H9 (cell line): Measurements from ENCODE around the gene ARHGEF9. TPM values are rescaled to one million over a fixed set of nuclear protein-coding genes. Genes with fewer than 3 reads are reported as not detected.

Experiments used
- DNase-seq: peaks from one replicate; pipeline ENCODE4 v3.0.0-alpha.2; 2017
- H2AFZ ChIP-seq: one replicate; pipeline ENCODE4 v1.6.1; 2013; ENCODE audit warnings: mild to moderate bottlenecking, low read length, control low read depth, moderate library complexity
- H2AK5ac ChIP-seq: 2 replicates; pipeline ENCODE4 v1.6.1; 2013; ENCODE audit warnings: low read length, control low read depth, mixed read lengths; ENCODE audit not compliant: insufficient read length
- H2BK120ac ChIP-seq: one replicate; pipeline ENCODE4 v1.6.1; 2013; ENCODE audit warnings: low read depth, mild to moderate bottlenecking, low read length, control low read depth, inconsistent platforms; ENCODE audit not compliant: poor library complexity, severe bottlenecking
- H2BK12ac ChIP-seq: 2 replicates; pipeline ENCODE4 v1.6.1; 2013; ENCODE audit warnings: low read length, control low read depth, mixed read lengths, low read depth; ENCODE audit not compliant: insufficient read length
- H2BK15ac ChIP-seq: 2 replicates; pipeline ENCODE4 v1.6.1; 2013; ENCODE audit warnings: low read depth, low read length, control low read depth
- H2BK20ac ChIP-seq: one replicate; pipeline ENCODE4 v1.6.1; 2013; ENCODE audit warnings: low read depth, mild to moderate bottlenecking, low read length, control low read depth, inconsistent platforms; ENCODE audit not compliant: poor library complexity, severe bottlenecking
- H2BK5ac ChIP-seq: 2 replicates; pipeline ENCODE4 v1.6.1; 2013; ENCODE audit warnings: low read length, control low read depth, mixed read lengths; ENCODE audit not compliant: insufficient read length
- H3K14ac ChIP-seq: 2 replicates; pipeline ENCODE4 v1.6.1; 2013; ENCODE audit warnings: low read length, control low read depth; ENCODE audit not compliant: insufficient read depth
- H3K18ac ChIP-seq: 2 replicates; pipeline ENCODE4 v1.6.1; 2013; ENCODE audit warnings: low read depth, mild to moderate bottlenecking, mixed read lengths, low read length, control low read depth; ENCODE audit not compliant: insufficient read length
- H3K23ac ChIP-seq: 2 replicates; pipeline ENCODE4 v1.6.1; 2013; ENCODE audit warnings: low read length, control low read depth, mixed read lengths, low read depth; ENCODE audit not compliant: insufficient read length
- H3K23me2 ChIP-seq: 2 replicates; pipeline ENCODE4 v1.6.1; 2013; ENCODE audit warnings: low read depth, mild to moderate bottlenecking, mixed read lengths, low read length, control low read depth; ENCODE audit not compliant: insufficient read length, poor library complexity, severe bottlenecking
- H3K27ac ChIP-seq: 2 replicates; pipeline ENCODE4 v1.5.1; 2013; ENCODE audit warnings: low read length, control low read depth, mixed read lengths, low read depth; ENCODE audit not compliant: insufficient read length
- H3K27me3 ChIP-seq: 2 replicates; pipeline ENCODE4 v1.6.1; 2013; ENCODE audit warnings: low read length, control low read depth, inconsistent platforms; ENCODE audit not compliant: insufficient read depth
- H3K4ac ChIP-seq: 2 replicates; pipeline ENCODE4 v1.6.1; 2013; ENCODE audit warnings: low read depth, mild to moderate bottlenecking, control low read depth, inconsistent platforms, low read length, moderate library complexity
- H3K4me1 ChIP-seq: 2 replicates; pipeline ENCODE4 v1.6.1; 2013; ENCODE audit warnings: low read length, control low read depth, inconsistent platforms; ENCODE audit not compliant: insufficient read depth
- H3K4me2 ChIP-seq: 2 replicates; pipeline ENCODE4 v1.6.1; 2013; ENCODE audit warnings: low read length, control low read depth, mixed read lengths; ENCODE audit not compliant: insufficient read length, insufficient read depth
- H3K56ac ChIP-seq: 2 replicates; pipeline ENCODE4 v1.6.1; 2013; ENCODE audit warnings: low read depth, mild to moderate bottlenecking, mixed read lengths, low read length, control low read depth; ENCODE audit not compliant: insufficient read length
- H3K79me1 ChIP-seq: 2 replicates; pipeline ENCODE4 v1.6.1; 2013; ENCODE audit warnings: low read depth, mild to moderate bottlenecking, moderate library complexity, low read length, control low read depth, inconsistent platforms; ENCODE audit not compliant: insufficient read depth, poor library complexity, severe bottlenecking
- H3K79me2 ChIP-seq: 2 replicates; pipeline ENCODE4 v1.6.1; 2013; ENCODE audit warnings: low read length, control low read depth, inconsistent platforms; ENCODE audit not compliant: insufficient read depth
- H3K9ac ChIP-seq: 2 replicates; pipeline ENCODE4 v1.6.1; 2013; ENCODE audit warnings: low read length, control low read depth, mixed read lengths; ENCODE audit not compliant: insufficient read length; ENCODE audit errors: extremely low read depth
- H3K9me3 ChIP-seq: one replicate; pipeline ENCODE4 v1.6.1; 2013; ENCODE audit warnings: low read depth, low read length, inconsistent platforms; ENCODE audit not compliant: control insufficient read depth
- H3T11ph ChIP-seq: one replicate; pipeline ENCODE4 v1.6.1; 2013; ENCODE audit warnings: mild to moderate bottlenecking, low read length, control low read depth, inconsistent platforms
- H4K20me1 ChIP-seq: one replicate; pipeline ENCODE4 v1.6.1; 2013; ENCODE audit not compliant: control insufficient read depth, insufficient read length, insufficient read depth
- H4K5ac ChIP-seq: 2 replicates; pipeline ENCODE4 v1.6.1; 2013; ENCODE audit warnings: low read depth, mild to moderate bottlenecking, mixed read lengths, low read length, control low read depth; ENCODE audit not compliant: insufficient read length
- H4K8ac ChIP-seq: replicated peaks from 2 replicates; pipeline ENCODE4 v1.6.1; 2013; ENCODE audit warnings: low read length, control low read depth, mixed read lengths, low read depth; ENCODE audit not compliant: insufficient read length
- H4K91ac ChIP-seq: 2 replicates; pipeline ENCODE4 v1.6.1; 2013; ENCODE audit warnings: low read depth, mild to moderate bottlenecking, moderate library complexity, mixed read lengths, low read length, control low read depth; ENCODE audit not compliant: insufficient read length
- H3K27ac Mint-ChIP-seq, 3 experiments: 2 replicates in 2 of 3; 3 replicates in 1 of 3; pipeline ENCODE4 v1.8.0; 2020 to 2021; ENCODE audit warnings: mixed read lengths in 3 of 3, mild to moderate bottlenecking in 1 of 3, moderate library complexity in 1 of 3
- H3K27me3 Mint-ChIP-seq: 2 replicates; pipeline ENCODE4 v1.8.0; 2021; ENCODE audit warnings: low read depth, mild to moderate bottlenecking, moderate library complexity, mixed read lengths
- H3K36me3 Mint-ChIP-seq, 3 experiments: 2 replicates in 2 of 3; 3 replicates in 1 of 3; pipeline ENCODE4 v1.8.0; 2020 to 2021; ENCODE audit warnings: low read depth in 3 of 3, mixed read lengths in 3 of 3; ENCODE audit not compliant: insufficient read depth in 1 of 3
- H3K4me1 Mint-ChIP-seq, 2 experiments: 2 replicates each; pipeline ENCODE4 v1.8.0; 2020; ENCODE audit warnings: mixed read lengths in 2 of 2
- H3K4me3 Mint-ChIP-seq, 2 experiments: 2 replicates in 1 of 2; 3 replicates in 1 of 2; pipeline ENCODE4 v1.8.0; 2020 to 2021; ENCODE audit warnings: mild to moderate bottlenecking in 2 of 2, mixed read lengths in 2 of 2, moderate library complexity in 1 of 2
- H3K9me3 Mint-ChIP-seq, 2 experiments: 2 replicates in 1 of 2; 3 replicates in 1 of 2; pipeline ENCODE4 v1.8.0; 2020; ENCODE audit warnings: mild to moderate bottlenecking in 2 of 2, mixed read lengths in 2 of 2, moderate library complexity in 1 of 2
- WGBS: extraction: QIAGEN DNeasy Blood & Tissue Kit; methylation state at CpG from one replicate; pipeline ENCODE4 v1.1.7; 2013; ENCODE audit warnings: missing lambda C conversion rate, low lambda C conversion rate, mixed read lengths; ENCODE audit not compliant: insufficient read length; ENCODE audit errors: extremely low coverage; 5-methylcytosine and 5-hydroxymethylcytosine counted together
- total RNA-seq: library from RNA; stranded (reverse); gene quantifications from 2 replicates; pipeline ENCODE4 v1.2.1, GENCODE V29; 2021
- TF ChIP-seq, protein P1 (sequence below): fragments of 200-600 bp; sonication (generic); conservative IDR thresholded peaks from 3 replicates; pipeline ENCODE4 v1.8.0; 2021; ENCODE audit warnings: antibody characterized with exemption, mild to moderate bottlenecking

Gene ARHGEF9
- total RNA-seq, 1 experiment from 2014 or later, result 26.4 TPM

DNA sequence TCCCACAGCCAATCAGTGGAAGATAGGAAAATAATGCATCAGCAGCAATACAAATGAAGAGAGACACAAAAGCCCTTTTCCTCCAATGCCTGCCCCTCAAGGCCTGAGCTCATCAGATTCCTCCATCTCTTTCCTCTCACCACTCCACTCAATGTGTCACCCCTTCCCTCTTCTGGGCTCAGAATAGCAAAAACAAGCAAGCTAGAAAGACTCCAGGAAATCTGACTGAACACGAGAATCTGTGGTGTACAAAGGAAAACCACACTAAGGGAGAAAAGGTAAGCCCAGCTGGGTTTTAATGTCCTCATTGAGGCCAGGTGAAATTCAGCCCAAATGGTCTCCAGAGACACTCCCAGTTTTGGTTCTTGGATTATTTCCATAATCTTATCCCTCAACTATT, 46.3 kb downstream of the ARHGEF9 start:
- Histone ChIP-seq H3K4me1 (no peaks in the 10 kb centered on the region), H3K23me2 (no peaks in the 10 kb centered on the region), H2BK120ac (no peak overlapping the region), H4K91ac (no peak overlapping the region), H3T11ph (no peak overlapping the region), H3K14ac (no peak overlapping the region), H3K79me1 (no peaks in the 10 kb centered on the region), H3K27ac (no peak overlapping the region), H3K27me3 (no peaks in the 10 kb centered on the region), H4K20me1 (no peaks in the 10 kb centered on the region), H2BK20ac (no peak overlapping the region), H3K4me2 (no peak overlapping the region), H3K9me3 (peaks cover 56% of the 10 kb centered on the region), H2AFZ (no peak overlapping the region), H2BK15ac (no peak overlapping the region), H3K4ac (no peak overlapping the region), H3K56ac (no peak overlapping the region), H4K8ac (no peak overlapping the region), H2BK12ac (no peak overlapping the region), H3K9ac (no peak overlapping the region), H4K5ac (no peak overlapping the region), H2BK5ac (no peak overlapping the region), H2AK5ac (no peak overlapping the region), H3K18ac (no peak overlapping the region), H3K23ac (no peak overlapping the region), H3K79me2 (no peaks in the 10 kb centered on the region)
- no CpG with 5 or more reads among the region's 1 CpG for WGBS
- no peak overlapping the region; a peak in 1 of 7 replicates for H3K27ac Mint-ChIP-seq
- H3K36me3 Mint-ChIP-seq, result peaks cover 0 to 5% (median 5%) of the 10 kb centered on the region in 3 experiments; a peak in 5 of 7 replicates
- no peaks in the 10 kb centered on the region for H3K27me3 Mint-ChIP-seq
- H3K9me3 Mint-ChIP-seq, result peaks cover 67 to 70% of the 10 kb centered on the region in 2 experiments
- no peak overlapping the region for H3K4me3 Mint-ChIP-seq
- DNase-seq, result no peak
- TF ChIP-seq, protein P1, sequence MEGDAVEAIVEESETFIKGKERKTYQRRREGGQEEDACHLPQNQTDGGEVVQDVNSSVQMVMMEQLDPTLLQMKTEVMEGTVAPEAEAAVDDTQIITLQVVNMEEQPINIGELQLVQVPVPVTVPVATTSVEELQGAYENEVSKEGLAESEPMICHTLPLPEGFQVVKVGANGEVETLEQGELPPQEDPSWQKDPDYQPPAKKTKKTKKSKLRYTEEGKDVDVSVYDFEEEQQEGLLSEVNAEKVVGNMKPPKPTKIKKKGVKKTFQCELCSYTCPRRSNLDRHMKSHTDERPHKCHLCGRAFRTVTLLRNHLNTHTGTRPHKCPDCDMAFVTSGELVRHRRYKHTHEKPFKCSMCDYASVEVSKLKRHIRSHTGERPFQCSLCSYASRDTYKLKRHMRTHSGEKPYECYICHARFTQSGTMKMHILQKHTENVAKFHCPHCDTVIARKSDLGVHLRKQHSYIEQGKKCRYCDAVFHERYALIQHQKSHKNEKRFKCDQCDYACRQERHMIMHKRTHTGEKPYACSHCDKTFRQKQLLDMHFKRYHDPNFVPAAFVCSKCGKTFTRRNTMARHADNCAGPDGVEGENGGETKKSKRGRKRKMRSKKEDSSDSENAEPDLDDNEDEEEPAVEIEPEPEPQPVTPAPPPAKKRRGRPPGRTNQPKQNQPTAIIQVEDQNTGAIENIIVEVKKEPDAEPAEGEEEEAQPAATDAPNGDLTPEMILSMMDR, result no peak
- peaks cover 15 to 30% of the 10 kb centered on the region in 2 experiments for H3K4me1 Mint-ChIP-seq
